Colonic mucosa (tissue), 4 donors: ENCODE results near the gene SLC1A6. TPM values are rescaled to one million over a fixed set of nuclear protein-coding genes. Genes with fewer than 3 reads are reported as not detected.
"Not testable (repeated sequence)": the region's sequence is repeated elsewhere in the genome, so short reads cannot be mapped to it uniquely, and the experiment has no call there.

Experiments used
- DNase-seq: peaks from one replicate; pipeline ENCODE4 v3.0.0-alpha.2; 2020
- H3K27ac ChIP-seq: fragments of 200-600 bp; one replicate; pipeline ENCODE4 v1.8.0; 2021
- H3K27me3 ChIP-seq: fragments of 200-600 bp; one replicate; pipeline ENCODE4 v1.8.0; 2021
- H3K36me3 ChIP-seq: fragments of 200-600 bp; one replicate; pipeline ENCODE4 v1.8.0; 2021
- H3K4me1 ChIP-seq: fragments of 200-600 bp; one replicate; pipeline ENCODE4 v1.8.0; 2021; ENCODE audit warnings: mild to moderate bottlenecking
- H3K4me3 ChIP-seq: fragments of 200-600 bp; one replicate; pipeline ENCODE4 v1.8.0; 2021
- H3K9ac ChIP-seq, 2 donors: one replicate each; pipeline ENCODE4 v1.7.0; 2013; ENCODE audit warnings: control low read depth in 2 of 2, low read depth in 2 of 2, low read length in 2 of 2
- H3K9me3 ChIP-seq: fragments of 200-600 bp; one replicate; pipeline ENCODE4 v1.8.0; 2021
- CTCF ChIP-seq: fragments of 200-600 bp; IDR thresholded peaks from one replicate; pipeline ENCODE4 v1.8.0; 2022; ENCODE audit warnings: antibody characterized with exemption, mild to moderate bottlenecking
- intact Hi-C: fragments of 100-400 bp; cut with DNase I; formaldehyde crosslinking; loops from one replicate; pipeline ENCODE4 v1.14.1; 2022
- total RNA-seq, 2 donors: library from RNA; stranded (reverse); fragmentation: NEBNext Ultra II Directional in 1 of 2; extraction: Animal tissue kit (Norgen Biotek cat#: 25700) in 1 of 2; gene quantifications; one replicate each; pipeline ENCODE4 v1.2.1, GENCODE V29; 2021
- donor health status: healthy.
- donor health status: DM: no; HTN: no; CAD: no.
- donor health status: DM: no; HTN: no; CAD: no.

SLC1A6 gene
- total RNA-seq, 2 donors from 2014 or later = not detected

- H3K4me3 ChIP-seq = no peak overlapping the region
- no peak overlapping the region for H3K27ac ChIP-seq
- H3K4me1 ChIP-seq = no peaks in the 10 kb centered on the region
- DNase-seq = no peak
- H3K27me3 ChIP-seq = no peaks in the 10 kb centered on the region
- no peaks in the 10 kb centered on the region for H3K9me3 ChIP-seq
- no peaks in the 10 kb centered on the region for H3K36me3 ChIP-seq
- intact Hi-C loops = no loop called here
- no peak for TF ChIP-seq CTCF
- no peak overlapping the region for H3K9ac ChIP-seq
These were observed 22.2 kb downstream of the SLC1A6 start for GRCh38 chr19:14957464-14957863.

GRCh38 chr19:14954071-14954655 is 25.5 kb downstream of the SLC1A6 start:
- Histone ChIP-seq H3K9me3 (no peaks in the 10 kb centered on the region), H3K4me3 (no peak overlapping the region), H3K36me3 (no peaks in the 10 kb centered on the region), H3K4me1 (no peaks in the 10 kb centered on the region), H3K9ac (no peak overlapping the region), H3K27ac (no peak overlapping the region), H3K27me3 (no peaks in the 10 kb centered on the region)
- no peak for DNase-seq
- no peak for TF ChIP-seq CTCF
- intact Hi-C loops = no loop called here

- Histone ChIP-seq H3K4me1 (no peaks in the 10 kb centered on the region), H3K36me3 (no peaks in the 10 kb centered on the region), H3K4me3 (no peak overlapping the region), H3K9ac (no peak overlapping the region), H3K27ac (no peak overlapping the region), H3K9me3 (no peaks in the 10 kb centered on the region), H3K27me3 (no peaks in the 10 kb centered on the region)
- no peak for TF ChIP-seq CTCF
- DNase-seq = no peak
- intact Hi-C loops = no loop called here
These were observed 26.9 kb downstream of the SLC1A6 start for GRCh38 chr19:14952767-14953166.

GRCh38 chr19:14950421-14950820 is 29.2 kb downstream of the SLC1A6 start:
- Histone ChIP-seq H3K4me1 (no peaks in the 10 kb centered on the region), H3K9ac (no peak overlapping the region), H3K36me3 (no peaks in the 10 kb centered on the region), H3K4me3 (no peak overlapping the region), H3K27ac (no peak overlapping the region), H3K9me3 (no peaks in the 10 kb centered on the region), H3K27me3 (no peaks in the 10 kb centered on the region)
- DNase-seq = no peak
- TF ChIP-seq CTCF = no peak
- intact Hi-C loops = no loop called here

- Histone ChIP-seq H3K9me3 (no peaks in the 10 kb centered on the region), H3K27me3 (no peaks in the 10 kb centered on the region), H3K27ac (no peak overlapping the region), H3K9ac (no peak overlapping the region), H3K36me3 (no peaks in the 10 kb centered on the region), H3K4me1 (no peaks in the 10 kb centered on the region), H3K4me3 (no peak overlapping the region)
- intact Hi-C loops = no loop called here
- TF ChIP-seq CTCF = no peak
- DNase-seq = no peak
These were observed 29.8 kb downstream of the SLC1A6 start for GRCh38 chr19:14949876-14950275.

- intact Hi-C loops, H3K4me1 ChIP-seq, H3K4me3 ChIP-seq, H3K36me3 ChIP-seq, H3K27me3 ChIP-seq, H3K9me3 ChIP-seq, DNase-seq, H3K27ac ChIP-seq, H3K9ac ChIP-seq: not testable (repeated sequence)
These were observed 30.3 kb downstream of the SLC1A6 start for GRCh38 chr19:14949413-14949812.
